ENCODE results near the gene CRYGC. TPM values are rescaled to one million over a fixed set of nuclear protein-coding genes. Genes with fewer than 3 reads are reported as not detected.
A peak's percentile ranks its signal among the peaks of the same experiment; 100 is the strongest.
"Not testable (repeated sequence)": the region's sequence is repeated elsewhere in the genome, so short reads cannot be mapped to it uniquely, and the experiment has no call there.

Gene CRYGC
- total RNA-seq, 2 experiments from 2014 or later, result not detected

DNA sequence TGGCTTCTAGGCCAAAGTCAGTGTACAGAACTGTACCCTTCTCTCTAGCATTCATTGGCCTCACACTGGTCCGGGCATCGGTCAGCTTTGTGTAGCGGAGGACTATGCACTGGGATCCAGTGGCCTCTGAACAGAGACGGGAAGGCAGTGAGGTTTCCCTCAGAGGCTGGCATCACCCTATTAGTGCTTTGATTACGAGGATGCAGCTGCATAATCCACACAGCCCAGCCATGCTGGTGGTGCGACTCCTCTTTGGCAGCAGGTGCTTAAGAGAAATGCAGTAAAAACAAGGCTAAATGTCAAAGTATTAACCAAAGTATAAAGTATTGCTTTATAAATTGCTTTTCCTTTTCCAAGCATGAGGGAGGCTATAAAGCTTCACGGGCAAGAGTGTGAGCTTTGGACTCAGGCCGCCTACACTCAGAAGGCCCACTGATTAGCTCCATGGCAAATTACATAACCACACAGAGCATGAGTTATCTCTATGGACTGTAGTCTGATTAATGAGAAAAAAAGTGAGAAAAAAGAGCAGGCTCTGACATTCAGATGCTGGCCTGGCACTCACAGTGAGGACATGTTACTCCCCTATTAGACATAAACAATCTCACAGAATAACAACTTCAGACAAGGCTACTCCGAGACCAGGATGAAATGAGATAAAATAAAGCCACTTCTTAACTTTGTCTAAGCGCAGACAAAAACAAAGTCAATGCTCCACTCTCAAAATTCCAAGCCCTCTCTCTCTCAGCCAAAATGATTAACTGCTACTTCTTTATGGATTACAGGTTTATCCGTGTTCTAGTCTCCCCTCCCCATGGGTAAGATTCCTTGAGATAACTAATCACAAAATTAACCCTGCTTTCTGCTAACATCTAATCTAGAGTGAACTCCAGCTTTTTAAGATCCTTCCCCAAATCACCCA, 6.4 kb upstream of the CRYGC start:
- CTCF ChIA-PET, result interaction anchor here (0.9 kb wide), 1 partner anchor 39 kb away, joined by 3 read pairs; no protein-coding TSS in a partner anchor
- no peak for ATAC-seq
- no peak overlapping the region for H3K4me3 Mint-ChIP-seq
- no peak for DNase-seq
- no peaks in the 10 kb centered on the region for H3K27me3 Mint-ChIP-seq
- H3K4me1 Mint-ChIP-seq, result peaks cover 9% of the 10 kb centered on the region
- no peaks in the 10 kb centered on the region for H3K36me3 Mint-ChIP-seq (ENCODE audit: low read depth)
- POLR2A ChIA-PET, result no interaction called here
- intact Hi-C loops (cut with DNase I, micrococcal nuclease), result no loop called here
- no peaks in the 10 kb centered on the region for H3K9me3 Mint-ChIP-seq (ENCODE audit: low read depth)
- H3K27ac Mint-ChIP-seq, result no peak overlapping the region

DNA sequence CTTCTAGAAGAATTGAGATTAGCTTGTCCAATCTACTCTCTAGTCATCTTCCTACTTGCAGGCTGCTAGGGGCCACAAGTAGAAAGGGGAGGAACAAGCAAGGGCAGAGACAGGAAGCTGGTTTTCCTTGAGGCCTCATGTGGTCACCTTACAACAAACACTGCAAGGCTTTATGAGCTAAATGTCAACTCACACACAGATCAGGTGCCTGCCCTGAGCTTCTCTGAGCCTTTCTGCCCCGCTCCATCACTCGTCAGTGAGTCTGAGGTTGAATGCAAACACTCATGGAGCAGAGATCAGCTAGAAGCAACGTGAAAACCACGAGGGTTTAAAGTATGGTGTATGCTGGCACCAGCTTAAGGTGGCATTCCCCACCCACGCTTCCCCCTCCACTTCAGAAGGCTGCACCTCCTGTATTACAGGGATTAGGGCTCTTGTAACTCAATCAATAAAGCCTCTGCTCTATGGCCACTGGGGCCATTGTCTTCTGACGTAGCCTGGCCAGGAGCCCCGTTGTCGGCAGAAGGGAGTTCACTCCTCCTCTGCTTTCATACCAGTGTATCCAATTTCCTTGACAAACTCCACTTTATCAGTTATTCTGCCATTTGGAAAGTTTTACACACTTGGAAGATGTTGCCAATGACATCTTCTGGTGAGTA, 5.4 kb upstream of the CRYGC start:
- Mint-ChIP-seq H3K27ac (no peak overlapping the region), H3K4me1 (peaks cover 9% of the 10 kb centered on the region), H3K4me3 (no peak overlapping the region), H3K36me3 (ENCODE audit: low read depth) (no peaks in the 10 kb centered on the region), H3K9me3 (ENCODE audit: low read depth) (no peaks in the 10 kb centered on the region), H3K27me3 (no peaks in the 10 kb centered on the region)
- POLR2A ChIA-PET, result no interaction called here
- CTCF ChIA-PET, result interaction anchor here (0.9 kb wide), 1 partner anchor 40 kb away, joined by 3 read pairs; no protein-coding TSS in a partner anchor
- DNase-seq, result peak; percentile 35
- ATAC-seq, result peak; percentile 89
- intact Hi-C loops (cut with DNase I, micrococcal nuclease), result no loop called here

DNA sequence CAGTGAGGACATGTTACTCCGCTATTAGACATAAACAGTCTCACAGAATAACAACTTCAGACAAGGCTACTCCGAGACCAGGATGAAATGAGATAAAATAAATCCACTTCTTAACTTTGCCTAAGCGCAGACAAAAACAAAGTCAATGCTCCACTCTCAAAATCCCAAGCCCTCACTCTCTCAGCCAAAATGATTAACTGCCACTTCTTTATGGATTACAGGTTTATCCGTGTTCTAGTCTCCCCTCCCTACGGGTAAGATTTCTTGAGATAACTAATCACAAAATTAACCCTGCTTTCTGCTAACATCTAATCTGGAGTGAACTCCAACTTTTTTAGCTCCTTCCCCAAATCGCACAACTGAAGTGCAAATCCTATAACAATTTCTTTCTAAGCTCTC, 1.1 kb upstream of the CRYGC start:
- ChIA-PET POLR2A (no interaction called here), CTCF (interaction anchor here (1.2 kb wide), 1 partner anchor 19 kb away, joined by 3 read pairs; no protein-coding TSS in a partner anchor)
- peaks cover 8% of the 10 kb centered on the region for H3K27me3 Mint-ChIP-seq
- ATAC-seq, result no peak
- H3K9me3 Mint-ChIP-seq (ENCODE audit: low read depth), result no peaks in the 10 kb centered on the region
- H3K4me1 Mint-ChIP-seq, result peaks cover 9% of the 10 kb centered on the region
- H3K36me3 Mint-ChIP-seq (ENCODE audit: low read depth), result no peaks in the 10 kb centered on the region
- H3K27ac Mint-ChIP-seq, result no peak overlapping the region
- intact Hi-C loops (cut with DNase I, micrococcal nuclease), result no loop called here
- DNase-seq, result no peak
- no peak overlapping the region for H3K4me3 Mint-ChIP-seq

DNA sequence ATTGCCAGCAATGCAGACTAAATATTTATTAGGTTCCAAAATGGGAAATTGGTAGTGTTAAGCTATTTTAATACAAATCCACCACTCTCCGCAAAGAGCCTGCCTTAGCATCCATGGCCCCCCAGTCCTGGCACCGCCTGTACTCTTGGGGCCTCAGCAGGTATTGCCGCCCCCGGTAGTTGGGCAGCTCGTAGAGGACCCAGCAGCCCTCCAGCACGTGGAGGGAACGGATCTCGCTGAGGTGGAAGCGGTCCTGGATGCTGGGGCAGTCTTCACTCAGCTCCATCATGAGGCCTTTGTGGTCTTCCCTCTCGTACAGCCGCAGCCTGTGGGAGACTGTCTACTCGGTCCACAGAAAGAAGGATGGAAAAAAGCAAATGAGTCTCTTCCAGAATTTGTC, 1.5 kb downstream of the CRYGC start:
- ATAC-seq (no peak), DNase-seq (no peak)
- Mint-ChIP-seq H3K36me3 (ENCODE audit: low read depth) (no peaks in the 10 kb centered on the region), H3K27me3 (peaks cover 25% of the 10 kb centered on the region), H3K9me3 (ENCODE audit: low read depth) (no peaks in the 10 kb centered on the region), H3K4me1 (peaks cover 11% of the 10 kb centered on the region), H3K27ac (no peak overlapping the region), H3K4me3 (no peak overlapping the region)
- ChIA-PET POLR2A (no interaction called here), CTCF (interaction anchor here (0.7 kb wide), 1 partner anchor 236 kb away, joined by 3 read pairs; no protein-coding TSS in a partner anchor)
- intact Hi-C loops (cut with DNase I, micrococcal nuclease), result no loop called here

DNA sequence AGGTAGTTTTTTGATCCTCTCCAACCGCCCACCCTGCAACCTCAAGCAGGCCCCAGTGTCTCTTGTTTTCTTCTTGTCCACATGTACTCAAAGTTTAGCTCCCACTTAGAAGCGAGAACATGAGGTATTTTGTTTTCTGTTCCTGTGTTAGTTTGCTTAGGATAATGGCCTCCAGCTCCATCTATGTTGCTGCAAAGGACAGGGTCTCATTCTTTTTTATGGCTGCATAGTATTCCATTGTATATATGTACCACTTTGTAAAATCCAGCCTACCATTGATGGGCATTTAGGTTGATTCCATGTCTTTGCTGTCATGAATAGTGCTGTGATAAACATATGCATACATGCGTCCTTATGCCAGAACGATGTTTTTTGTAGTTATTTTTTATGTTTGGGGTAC, 2.5 kb downstream of the CRYGC start:
- ChIA-PET POLR2A (no interaction called here), CTCF (no interaction called here)
- DNase-seq, result no peak
- ATAC-seq, result no peak
- H3K27me3 Mint-ChIP-seq, result peaks cover 25% of the 10 kb centered on the region
- no peak overlapping the region for H3K27ac Mint-ChIP-seq
- no peak overlapping the region for H3K4me3 Mint-ChIP-seq
- H3K9me3 Mint-ChIP-seq (ENCODE audit: low read depth), result no peaks in the 10 kb centered on the region
- peaks cover 11% of the 10 kb centered on the region for H3K4me1 Mint-ChIP-seq
- H3K36me3 Mint-ChIP-seq (ENCODE audit: low read depth), result no peaks in the 10 kb centered on the region
- intact Hi-C loops (cut with DNase I, micrococcal nuclease), result no loop called here

DNA sequence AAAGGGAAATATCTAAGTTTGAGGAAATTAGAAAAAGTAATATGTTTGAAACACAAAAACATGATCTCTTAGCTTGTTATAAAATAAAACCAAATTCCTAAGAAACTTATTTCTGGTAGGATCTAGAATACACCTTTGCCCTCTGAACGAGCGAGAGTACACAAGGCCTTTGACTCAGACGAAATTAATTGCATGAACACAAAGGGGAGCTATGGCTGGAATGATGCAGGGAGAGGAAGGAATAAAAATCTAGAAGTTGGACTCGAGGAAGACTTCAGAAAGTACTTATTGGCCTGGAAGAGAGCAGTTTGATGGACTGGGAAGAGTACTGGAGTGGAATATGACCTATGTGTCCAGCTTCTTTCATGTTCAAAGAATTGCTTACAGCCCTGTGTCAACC, 4.4 kb downstream of the CRYGC start:
- ATAC-seq (no peak), DNase-seq (no peak)
- ChIA-PET POLR2A (no interaction called here), CTCF (interaction anchor here (1.0 to 1.2 kb wide), 2 partner anchors 50 to 256 kb away, joined by 3 to 4 read pairs; no protein-coding TSS in a partner anchor)
- no peaks in the 10 kb centered on the region for H3K9me3 Mint-ChIP-seq (ENCODE audit: low read depth)
- no peak overlapping the region for H3K4me3 Mint-ChIP-seq
- peaks cover 25% of the 10 kb centered on the region for H3K27me3 Mint-ChIP-seq
- peaks cover 11% of the 10 kb centered on the region for H3K4me1 Mint-ChIP-seq
- intact Hi-C loops (cut with DNase I, micrococcal nuclease), result no loop called here
- no peaks in the 10 kb centered on the region for H3K36me3 Mint-ChIP-seq (ENCODE audit: low read depth)
- no peak overlapping the region for H3K27ac Mint-ChIP-seq

DNA sequence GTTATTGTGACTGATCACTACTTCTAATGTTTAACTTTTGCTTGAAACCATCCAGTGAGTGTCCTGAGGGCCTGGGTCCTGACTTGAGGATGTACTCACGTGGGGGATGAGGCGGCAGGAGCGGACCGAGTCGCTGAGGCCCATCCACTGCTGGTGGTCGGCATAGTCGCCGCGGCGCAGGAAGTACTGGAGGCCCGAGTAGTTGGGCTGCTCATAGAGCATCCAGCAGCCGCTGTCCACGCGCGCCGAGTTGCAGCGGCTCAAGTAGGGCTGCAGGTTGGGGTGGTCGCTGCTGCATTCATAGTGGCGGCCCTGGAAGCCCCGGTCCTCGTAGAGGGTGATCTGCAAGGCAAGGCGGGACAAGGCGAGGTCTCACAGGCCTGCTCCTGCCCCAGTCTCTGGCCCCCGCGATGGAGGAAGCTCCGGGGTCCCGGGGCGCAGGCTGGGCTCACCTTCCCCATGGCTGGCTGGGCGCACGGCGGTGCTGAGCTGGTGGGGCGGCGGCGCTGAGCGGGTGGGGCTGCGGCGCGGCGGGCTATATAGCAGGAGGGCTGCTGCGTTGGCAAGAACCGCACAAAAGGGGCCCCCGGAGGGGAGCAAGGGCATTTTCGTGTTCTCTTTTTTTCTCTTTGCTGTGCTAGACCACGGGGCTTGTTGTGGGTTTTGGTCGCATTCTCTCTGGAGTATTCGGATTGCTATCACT, 5.5 kb downstream of the CRYGC start, which contains the start of gene CRYGD:
Gene CRYGD (minus strand): TSS at position 512 of the 703 bp plus-strand sequence. CDS start 51 bp downstream, at position 461.
- ATAC-seq (peak; percentile 55), DNase-seq (peak; percentile 27)
- H3K27ac Mint-ChIP-seq; H3K36me3 Mint-ChIP-seq (ENCODE audit: low read depth); POLR2A ChIA-PET; H3K9me3 Mint-ChIP-seq (ENCODE audit: low read depth); CTCF ChIA-PET; intact Hi-C loops (cut with DNase I, micrococcal nuclease): not testable (repeated sequence)
- H3K27me3 Mint-ChIP-seq, result peaks cover 25% of the 10 kb centered on the region
- peak within 1 kb of the TSS; percentile 47 for H3K4me3 Mint-ChIP-seq
- peaks cover 11% of the 10 kb centered on the region for H3K4me1 Mint-ChIP-seq

DNA sequence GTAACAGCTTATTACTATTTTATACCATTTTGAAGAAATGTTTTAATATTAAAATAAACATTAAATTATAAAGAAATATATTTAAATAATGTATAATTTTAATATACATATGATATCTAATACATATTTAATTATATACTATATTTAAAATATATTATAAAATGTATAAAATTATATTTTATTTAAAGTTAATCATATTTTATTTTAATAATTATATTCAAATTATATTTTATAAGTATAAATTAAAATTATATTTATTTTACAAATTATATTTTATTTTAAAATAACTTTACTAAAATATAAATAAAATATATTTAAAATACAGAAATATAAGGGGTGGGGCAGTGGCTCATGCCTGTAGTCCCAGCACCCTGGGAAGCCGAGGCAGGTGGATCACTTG, 7.4 kb downstream of the CRYGC start:
- no peak overlapping the region for H3K4me3 Mint-ChIP-seq
- peaks cover 11% of the 10 kb centered on the region for H3K4me1 Mint-ChIP-seq
- intact Hi-C loops (cut with DNase I, micrococcal nuclease), result no loop called here
- no peaks in the 10 kb centered on the region for H3K9me3 Mint-ChIP-seq (ENCODE audit: low read depth)
- ChIA-PET POLR2A (no interaction called here), CTCF (interaction anchor here (1.6 kb wide), 1 partner anchor 82 kb away, joined by 5 read pairs; no protein-coding TSS in a partner anchor)
- H3K27me3 Mint-ChIP-seq, result peaks cover 20% of the 10 kb centered on the region
- H3K36me3 Mint-ChIP-seq (ENCODE audit: low read depth), result no peaks in the 10 kb centered on the region
- no peak for DNase-seq
- no peak for ATAC-seq
- H3K27ac Mint-ChIP-seq, result no peak overlapping the region

DNA sequence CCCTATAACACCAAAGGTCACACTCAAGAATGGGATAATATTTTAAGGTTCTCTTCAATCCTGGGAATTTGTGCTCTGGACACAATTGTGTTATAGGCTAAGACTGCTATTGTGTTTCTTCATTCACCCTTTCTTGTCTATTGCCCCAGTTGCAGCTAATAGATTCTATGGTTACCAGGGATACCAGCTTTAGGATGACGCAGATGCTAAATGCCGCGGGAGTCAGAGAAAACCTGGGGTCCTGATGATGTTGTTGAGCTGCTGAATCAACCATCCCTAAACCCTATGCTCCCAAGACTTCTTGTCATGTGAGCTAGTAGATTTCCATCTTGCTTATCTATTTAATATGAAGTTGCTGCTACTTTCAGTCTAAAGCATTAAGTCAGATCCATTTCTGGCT, 10.7 kb downstream of the CRYGC start:
- Mint-ChIP-seq H3K4me3 (no peak overlapping the region), H3K27me3 (peaks cover 3% of the 10 kb centered on the region), H3K27ac (no peak overlapping the region), H3K4me1 (peaks cover 3% of the 10 kb centered on the region), H3K9me3 (ENCODE audit: low read depth) (no peaks in the 10 kb centered on the region), H3K36me3 (ENCODE audit: low read depth) (no peaks in the 10 kb centered on the region)
- DNase-seq (no peak), ATAC-seq (no peak)
- CTCF ChIA-PET, result no interaction called here
- intact Hi-C loops (cut with DNase I, micrococcal nuclease), result no loop called here
- POLR2A ChIA-PET, result interaction anchor here (0.5 kb wide), 1 partner anchor 9 kb away, joined by 4 read pairs; no protein-coding TSS in a partner anchor

DNA sequence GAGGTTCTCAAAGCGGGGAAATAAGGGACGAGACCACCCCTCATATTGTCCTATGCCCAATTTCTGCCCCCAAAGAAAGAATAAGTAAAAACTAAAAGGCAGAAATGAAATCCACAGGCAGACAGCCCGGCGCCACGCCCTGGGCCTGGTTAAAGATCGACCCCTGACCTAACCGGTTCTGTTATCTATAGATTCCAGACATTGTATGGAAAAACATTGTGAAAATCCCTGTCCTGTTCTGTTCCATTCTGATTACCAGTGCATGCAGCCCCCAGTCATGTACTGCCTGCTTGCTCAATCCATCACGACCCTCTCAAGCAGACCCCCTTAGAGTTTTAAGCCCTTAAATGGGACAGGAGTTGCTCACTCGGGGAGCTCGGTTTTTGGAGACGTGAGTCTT, 12.2 kb downstream of the CRYGC start:
- H3K9me3 Mint-ChIP-seq (ENCODE audit: low read depth); DNase-seq; CTCF ChIA-PET; H3K27ac Mint-ChIP-seq; H3K36me3 Mint-ChIP-seq (ENCODE audit: low read depth); H3K4me3 Mint-ChIP-seq; POLR2A ChIA-PET; ATAC-seq; H3K4me1 Mint-ChIP-seq; H3K27me3 Mint-ChIP-seq; intact Hi-C loops (cut with DNase I, micrococcal nuclease): not testable (repeated sequence)

DNA sequence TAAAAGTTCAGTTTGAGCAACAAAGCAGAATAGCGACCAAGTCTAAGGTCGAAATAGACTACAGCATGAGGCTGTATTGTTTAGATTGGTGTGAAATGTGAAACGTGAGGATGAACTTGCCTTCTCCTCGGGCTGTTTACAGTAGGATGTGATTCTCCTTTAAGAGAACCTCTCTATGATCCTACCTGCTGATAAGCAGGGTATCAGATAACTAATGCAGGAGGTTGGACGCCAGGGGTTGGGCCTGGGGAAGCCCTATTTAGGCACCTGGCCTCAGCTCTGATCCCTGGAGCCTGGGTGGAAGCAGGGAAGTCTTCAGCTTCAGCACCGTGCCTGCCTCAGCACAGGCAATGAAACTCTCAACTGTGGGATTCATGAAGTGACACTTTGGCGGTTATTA, 16.7 kb downstream of the CRYGC start:
- Mint-ChIP-seq H3K9me3 (ENCODE audit: low read depth) (no peaks in the 10 kb centered on the region), H3K27me3 (no peaks in the 10 kb centered on the region), H3K27ac (no peak overlapping the region), H3K4me1 (no peaks in the 10 kb centered on the region), H3K4me3 (no peak overlapping the region), H3K36me3 (ENCODE audit: low read depth) (no peaks in the 10 kb centered on the region)
- ATAC-seq, result no peak
- intact Hi-C loops (cut with DNase I, micrococcal nuclease), result no loop called here
- DNase-seq, result no peak
- POLR2A ChIA-PET, result no interaction called here
- CTCF ChIA-PET, result interaction anchor here (1.5 kb wide), 1 partner anchor 367 kb away, joined by 3 read pairs; no protein-coding TSS in a partner anchor
